NCI-H2081 (cell line): ENCODE data around the gene C6orf58.
A peak's percentile ranks its signal among the peaks of the same experiment; 100 is the strongest.

Experiments
- DNase-seq, 2 experiments: peaks; one replicate each; lab custom pipeline; 2025; lab: John Stamatoyannopoulos, UW

The C6orf58 gene

DNA sequence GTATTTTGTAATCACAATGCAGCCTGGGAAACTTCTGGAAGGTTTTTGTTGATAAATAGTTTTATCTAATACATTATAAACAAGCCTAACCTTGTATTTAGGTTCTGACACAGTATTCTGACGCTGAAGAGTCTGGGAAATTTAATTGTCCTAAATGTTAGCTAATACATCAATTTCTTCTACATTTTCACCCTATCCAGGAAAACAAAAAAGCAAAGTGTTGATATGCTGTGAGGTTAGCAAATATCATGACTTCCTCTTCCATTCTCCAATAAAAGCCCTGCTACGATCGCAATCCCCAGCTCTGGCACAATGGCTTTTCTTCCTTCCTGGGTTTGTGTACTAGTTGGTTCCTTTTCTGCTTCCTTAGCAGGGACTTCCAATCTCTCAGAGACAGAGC lies at the start of gene C6orf58:
Gene C6orf58, plus strand, starts transcription at position 301 of the 400 bp plus-strand sequence. Its CDS starts 12 bp downstream, at position 313.
- DNase-seq, result no peak

- no peak for DNase-seq
Observed at GRCh38 chr6:127533011-127533410, 44.0 kb upstream of the C6orf58 start.

GRCh38 chr6:127533736-127534135 lies 43.2 kb upstream of the C6orf58 start:
- DNase-seq, result no peak

DNA sequence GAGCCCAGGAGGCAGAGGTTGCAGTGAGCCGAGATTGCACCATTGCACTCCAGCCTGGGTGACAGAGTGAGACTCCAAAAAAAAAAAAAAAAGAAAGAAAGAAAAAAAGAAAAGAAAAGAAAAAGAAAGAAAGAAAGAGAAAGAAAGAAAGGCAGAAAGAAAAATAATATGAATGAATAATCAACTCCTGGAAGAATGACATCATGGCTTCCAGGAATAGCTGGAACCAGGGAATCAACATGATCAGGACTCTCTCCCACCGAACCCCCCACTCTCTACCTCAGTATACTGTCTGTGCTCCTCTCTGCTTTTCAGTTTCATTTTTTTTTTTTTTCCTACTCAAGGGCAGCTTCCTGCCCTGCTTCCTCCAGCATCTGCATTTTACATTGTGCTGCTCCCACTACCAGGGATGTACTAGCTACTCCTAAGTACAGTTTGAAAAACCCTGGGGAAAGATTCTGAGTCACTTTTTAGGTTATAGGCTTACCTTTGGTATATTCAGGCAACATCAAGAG lies 38.2 kb upstream of the C6orf58 start:
- DNase-seq, result no peak

- no peak for DNase-seq
Observed at GRCh38 chr6:127539272-127539671, 37.7 kb upstream of the C6orf58 start.

DNA sequence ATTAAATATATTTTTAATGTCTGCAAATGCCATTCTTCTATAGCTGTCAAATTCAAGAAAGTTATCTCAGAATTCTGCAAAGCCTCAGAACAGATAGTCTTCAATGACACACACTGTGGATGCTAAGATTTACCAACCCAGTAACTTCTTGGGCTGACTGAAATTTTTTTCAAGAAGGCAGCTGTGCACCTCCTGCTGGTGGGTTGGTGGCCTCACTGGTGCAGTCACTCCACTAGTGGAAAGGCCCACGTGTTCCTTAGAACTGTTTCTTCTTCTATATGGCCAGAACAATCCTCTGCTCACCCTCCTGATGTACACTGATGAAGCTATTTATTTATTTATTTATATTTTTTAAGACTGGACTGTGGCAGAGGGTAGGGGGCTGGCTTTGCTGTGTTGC lies 29.8 kb upstream of the C6orf58 start:
- no peak for DNase-seq

GRCh38 chr6:127547904-127548649 lies 28.9 kb upstream of the C6orf58 start:
- no peak for DNase-seq

GRCh38 chr6:127550403-127550802 lies 26.6 kb upstream of the C6orf58 start:
- no peak for DNase-seq

GRCh38 chr6:127554435-127555006 lies 22.5 kb upstream of the C6orf58 start:
- DNase-seq, result peak; percentile 12 to 16

- DNase-seq, result no peak
Observed at GRCh38 chr6:127561660-127562059, 15.3 kb upstream of the C6orf58 start.

- DNase-seq, result no peak
Observed at GRCh38 chr6:127564761-127565160, 12.2 kb upstream of the C6orf58 start.

GRCh38 chr6:127566119-127566518 lies 10.9 kb upstream of the C6orf58 start:
- no peak for DNase-seq

- no peak for DNase-seq
Observed at GRCh38 chr6:127566651-127567050, 10.3 kb upstream of the C6orf58 start.

GRCh38 chr6:127567476-127567875 lies 9.5 kb upstream of the C6orf58 start:
- no peak for DNase-seq

DNA sequence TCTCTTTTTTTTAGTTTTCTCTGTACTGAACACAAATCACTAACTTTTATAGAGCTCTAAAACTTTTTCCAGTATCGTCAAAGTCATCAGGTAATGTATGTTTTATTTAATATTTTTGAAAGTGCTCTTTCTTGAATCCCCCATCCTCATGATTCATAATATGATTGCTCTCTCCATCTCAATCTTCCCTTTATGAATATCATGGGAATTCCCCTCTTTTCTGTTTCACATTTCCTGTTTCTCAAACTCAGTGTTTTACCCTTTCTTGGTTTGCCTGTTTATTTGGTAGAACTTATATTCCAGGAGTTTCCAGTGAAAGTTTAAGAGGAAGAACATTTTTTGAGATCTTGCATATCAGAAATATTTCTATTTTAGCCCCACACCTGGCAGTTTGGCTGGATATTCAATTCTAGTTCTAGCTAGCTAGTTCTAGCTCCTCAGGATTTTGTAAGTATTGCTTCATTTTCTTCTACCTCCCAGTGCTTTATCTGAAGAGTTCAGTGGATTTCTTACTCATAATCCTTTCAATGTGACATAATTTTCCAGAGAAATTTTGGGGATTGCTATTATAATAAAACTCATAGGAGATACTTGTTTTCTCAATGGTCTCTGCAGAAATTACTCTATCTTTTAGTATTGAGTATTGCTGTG lies 6.1 kb upstream of the C6orf58 start:
- no peak for DNase-seq

GRCh38 chr6:127578900-127579299 lies 1.9 kb downstream of the C6orf58 start:
- no peak for DNase-seq

- no peak for DNase-seq
Observed at GRCh38 chr6:127581576-127581975, 4.6 kb downstream of the C6orf58 start.

DNA sequence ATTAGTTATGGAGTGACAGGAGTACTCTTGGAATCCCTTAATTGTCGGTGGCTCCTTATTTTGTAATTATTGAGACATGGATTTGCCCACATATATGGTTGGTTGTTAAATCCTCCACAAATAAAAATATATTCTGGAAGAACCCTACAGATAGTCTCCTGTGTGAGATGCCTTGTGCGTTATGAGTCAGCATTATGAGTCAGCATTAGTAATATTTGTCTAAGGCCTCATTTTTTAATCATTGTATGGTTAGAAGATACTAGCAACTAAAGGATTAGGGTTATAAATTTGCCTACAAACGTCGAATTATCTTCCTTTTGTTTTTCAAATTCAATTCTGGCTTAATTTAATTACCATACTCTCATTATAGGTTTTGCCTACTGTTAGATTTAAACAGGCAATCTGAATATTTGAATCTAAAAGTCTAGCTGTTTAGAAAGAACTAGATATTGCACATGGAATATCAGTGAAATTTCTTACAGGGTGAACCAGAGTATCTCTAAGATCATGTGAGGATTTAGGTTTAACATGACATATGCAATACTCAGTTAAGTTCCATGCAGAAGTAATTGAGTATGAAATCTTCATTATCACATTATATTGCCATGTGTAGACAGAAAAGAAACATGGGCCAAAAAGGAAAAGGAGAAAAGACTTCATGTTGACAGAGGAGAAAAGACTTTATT lies 5.9 kb downstream of the C6orf58 start:
- DNase-seq, result no peak

DNA sequence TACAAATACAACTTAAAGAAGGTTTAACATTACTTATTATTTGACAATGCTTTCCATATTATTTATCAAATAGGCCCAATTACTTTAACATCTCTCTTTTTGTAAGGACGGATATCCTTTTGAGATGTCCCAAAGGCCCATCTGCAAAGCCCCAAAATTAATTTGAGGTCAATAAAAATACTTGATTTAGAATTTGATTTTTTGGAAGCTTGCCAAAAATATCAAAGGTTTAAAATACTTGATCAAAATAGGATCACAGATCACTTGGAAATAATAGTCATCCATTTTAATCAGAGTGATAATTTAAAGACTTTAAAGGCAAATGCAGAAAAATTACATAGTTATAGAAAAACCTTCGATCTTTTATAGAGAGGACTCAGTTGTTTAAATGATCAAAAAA lies 8.1 kb downstream of the C6orf58 start:
- DNase-seq, result no peak

GRCh38 chr6:127586372-127586771 lies 9.4 kb downstream of the C6orf58 start:
- no peak for DNase-seq

DNA sequence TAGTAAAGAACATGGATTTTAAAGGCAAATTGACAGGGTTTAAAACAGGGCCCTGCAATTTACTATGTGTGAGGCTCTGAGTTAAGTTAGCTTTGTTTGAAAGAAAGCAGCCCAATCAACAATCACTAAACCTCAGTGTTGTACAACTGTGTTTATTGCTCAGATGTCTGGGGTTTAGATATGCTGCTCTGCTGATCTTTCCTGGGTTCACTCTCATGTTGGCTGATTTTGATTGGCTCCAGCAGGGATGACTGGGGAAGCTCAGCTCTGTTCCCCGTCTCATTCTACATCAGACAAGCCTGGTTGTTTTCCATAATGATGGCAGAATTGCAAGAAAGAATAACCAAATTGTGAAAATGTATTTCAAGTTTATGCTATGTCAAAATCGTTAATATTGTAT lies 10.9 kb downstream of the C6orf58 start:
- no peak for DNase-seq

GRCh38 chr6:127589135-127589534 lies 12.2 kb downstream of the C6orf58 start:
- no peak for DNase-seq

DNA sequence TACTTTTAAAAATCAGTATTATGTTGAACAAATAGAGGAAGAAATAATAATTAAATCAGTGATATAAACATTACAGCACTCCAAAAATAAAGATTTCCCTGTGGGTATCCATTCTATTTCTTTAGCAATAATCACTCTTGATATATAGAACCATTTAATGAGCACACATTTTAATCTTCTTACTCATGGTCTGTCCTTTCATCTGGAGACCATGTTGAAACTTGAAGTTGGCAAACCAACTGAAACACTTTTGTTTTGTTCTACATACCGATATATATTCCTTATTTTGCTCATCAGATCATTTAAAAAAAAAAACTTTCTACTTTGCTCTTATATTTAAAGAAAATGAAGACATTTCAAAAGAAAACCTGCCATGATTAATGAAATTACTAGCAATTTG lies 13.4 kb downstream of the C6orf58 start:
- no peak for DNase-seq
